Measurements from ENCODE around the gene VPS16. TPM values are rescaled to one million over a fixed set of nuclear protein-coding genes. Genes with fewer than 3 reads are reported as not detected.

Gene VPS16
- total RNA-seq, 1 experiment from 2014 or later, result 40.5 TPM

GRCh38 chr20:2851086-2851485 lies 10.5 kb downstream of the VPS16 start:
- no peak for DNase-seq (ENCODE audit: low read depth in 1 of 2, low spot score in 2 of 2)
- H3K4me1 ChIP-seq (replicated peaks), result no peaks in the 10 kb centered on the region
- H3K36me3 ChIP-seq, result no peaks in the 10 kb centered on the region
- H3K4me3 ChIP-seq, result no peak overlapping the region
- no peaks in the 10 kb centered on the region for H3K27me3 ChIP-seq (replicated peaks)
- H3K9me3 ChIP-seq (replicated peaks), result no peaks in the 10 kb centered on the region
- H3K27ac ChIP-seq, result no peak overlapping the region

DNA sequence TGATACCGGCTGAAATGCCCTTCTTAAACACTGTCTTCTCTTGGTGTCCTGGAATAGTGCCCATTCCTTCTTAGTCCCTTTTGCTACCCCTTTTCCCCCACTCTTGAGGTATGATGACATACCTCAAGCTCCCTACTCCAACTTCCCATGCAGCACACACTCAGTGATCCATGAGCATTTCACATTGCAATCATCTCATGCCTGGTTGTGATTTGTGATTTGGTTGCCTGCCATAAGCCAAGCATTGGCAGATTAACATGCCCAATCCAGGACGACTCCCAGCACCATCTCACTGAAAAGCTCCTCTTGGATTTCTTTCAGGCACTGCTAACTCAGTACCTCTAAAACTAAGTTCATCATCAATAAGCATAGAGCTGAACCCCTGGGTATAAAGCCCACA lies 18.0 kb downstream of the VPS16 start:
- Histone ChIP-seq H3K9me3 (replicated peaks) (no peaks in the 10 kb centered on the region), H3K36me3 (peaks cover 18% of the 10 kb centered on the region), H3K27me3 (replicated peaks) (no peaks in the 10 kb centered on the region), H3K4me3 (no peak overlapping the region), H3K27ac (no peak overlapping the region), H3K4me1 (replicated peaks) (no peaks in the 10 kb centered on the region)
- DNase-seq (ENCODE audit: low read depth in 1 of 2, low spot score in 2 of 2), result no peak

DNA sequence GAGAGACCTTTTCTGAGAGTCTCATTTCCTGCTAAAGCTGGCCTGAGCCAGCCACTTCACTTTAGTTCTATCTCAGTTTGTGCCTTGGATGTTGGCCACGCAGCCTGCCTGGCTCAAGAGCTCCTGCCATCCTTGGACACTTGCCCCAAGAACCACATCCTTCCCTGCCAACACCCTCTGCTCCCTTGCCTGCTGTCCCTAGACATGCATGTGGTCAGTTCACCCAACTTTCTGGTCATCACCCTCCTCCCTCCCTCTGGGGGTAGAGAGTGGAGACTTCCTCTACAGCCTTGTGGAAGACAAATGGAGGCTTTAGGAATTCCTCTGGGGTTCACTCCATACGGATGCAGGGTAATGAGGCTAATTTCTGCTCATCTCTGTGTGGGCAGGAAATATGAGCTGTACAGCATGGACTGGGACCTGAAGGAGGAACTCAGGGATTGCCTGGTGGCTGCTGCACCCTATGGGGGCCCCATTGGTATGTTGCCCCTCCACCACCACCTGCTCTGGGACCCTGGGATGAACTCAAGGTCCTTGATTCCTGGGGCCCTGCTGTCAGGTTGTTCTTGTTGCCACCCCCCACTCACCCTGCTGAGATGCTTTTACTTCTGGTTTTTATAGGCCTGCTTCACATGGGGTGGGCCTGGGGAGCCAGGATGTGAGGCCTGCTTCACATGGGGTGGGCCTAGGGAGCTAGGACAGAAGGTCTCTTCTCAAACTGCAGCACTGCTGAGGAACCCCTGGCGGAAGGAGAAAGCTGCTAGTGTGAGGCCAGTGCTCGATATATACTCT lies 19.0 kb downstream of the VPS16 start:
- no peaks in the 10 kb centered on the region for H3K27me3 ChIP-seq (replicated peaks)
- no peaks in the 10 kb centered on the region for H3K9me3 ChIP-seq (replicated peaks)
- no peak overlapping the region for H3K27ac ChIP-seq
- no peak overlapping the region for H3K4me3 ChIP-seq
- DNase-seq (ENCODE audit: low read depth in 1 of 2, low spot score in 2 of 2), result no peak
- no peaks in the 10 kb centered on the region for H3K4me1 ChIP-seq (replicated peaks)
- H3K36me3 ChIP-seq, result peaks cover 18% of the 10 kb centered on the region

DNA sequence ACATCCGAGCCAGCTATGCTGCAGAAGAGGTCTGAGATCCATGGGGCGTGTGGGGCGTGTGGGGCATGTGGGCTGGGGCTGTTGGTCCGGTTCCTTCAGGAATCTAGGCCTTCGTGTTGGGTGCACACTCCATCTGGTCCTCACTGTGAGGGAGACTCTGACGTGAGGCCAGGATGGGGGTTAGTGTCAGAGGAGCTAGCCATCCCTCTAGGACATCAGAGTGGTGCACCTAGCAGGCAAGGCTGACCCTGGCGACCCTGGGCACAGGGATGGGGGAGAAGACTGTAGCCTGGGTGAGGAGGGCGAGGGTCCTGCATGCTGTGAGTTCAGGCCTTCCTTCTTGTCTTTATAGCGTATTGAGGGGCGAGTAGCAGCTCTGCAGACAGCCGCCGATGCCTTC lies 24.1 kb downstream of the VPS16 start:
- H3K4me3 ChIP-seq, result no peak overlapping the region
- no peaks in the 10 kb centered on the region for H3K4me1 ChIP-seq (replicated peaks)
- no peak for DNase-seq (ENCODE audit: low read depth in 1 of 2, low spot score in 2 of 2)
- H3K36me3 ChIP-seq, result peaks cover 22% of the 10 kb centered on the region
- no peak overlapping the region for H3K27ac ChIP-seq
- no peaks in the 10 kb centered on the region for H3K27me3 ChIP-seq (replicated peaks)
- H3K9me3 ChIP-seq (replicated peaks), result no peaks in the 10 kb centered on the region

DNA sequence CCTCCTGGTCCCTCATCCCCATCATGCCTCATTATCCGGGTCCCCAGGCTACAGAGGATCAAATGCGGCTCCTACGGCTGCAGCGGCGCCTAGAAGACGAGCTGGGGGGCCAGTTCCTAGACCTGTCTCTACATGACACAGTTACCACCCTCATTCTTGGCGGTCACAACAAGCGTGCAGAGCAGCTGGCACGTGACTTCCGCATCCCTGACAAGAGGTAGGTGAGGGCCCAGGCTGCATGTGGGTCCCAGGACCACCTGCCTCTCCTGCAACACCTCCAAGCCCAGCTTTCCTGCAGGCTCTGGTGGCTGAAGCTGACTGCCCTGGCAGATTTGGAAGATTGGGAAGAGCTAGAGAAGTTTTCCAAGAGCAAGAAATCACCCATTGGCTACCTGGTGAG lies 24.6 kb downstream of the VPS16 start:
- DNase-seq (ENCODE audit: low read depth in 1 of 2, low spot score in 2 of 2), result no peak
- Histone ChIP-seq H3K27ac (no peak overlapping the region), H3K4me3 (no peak overlapping the region)

DNA sequence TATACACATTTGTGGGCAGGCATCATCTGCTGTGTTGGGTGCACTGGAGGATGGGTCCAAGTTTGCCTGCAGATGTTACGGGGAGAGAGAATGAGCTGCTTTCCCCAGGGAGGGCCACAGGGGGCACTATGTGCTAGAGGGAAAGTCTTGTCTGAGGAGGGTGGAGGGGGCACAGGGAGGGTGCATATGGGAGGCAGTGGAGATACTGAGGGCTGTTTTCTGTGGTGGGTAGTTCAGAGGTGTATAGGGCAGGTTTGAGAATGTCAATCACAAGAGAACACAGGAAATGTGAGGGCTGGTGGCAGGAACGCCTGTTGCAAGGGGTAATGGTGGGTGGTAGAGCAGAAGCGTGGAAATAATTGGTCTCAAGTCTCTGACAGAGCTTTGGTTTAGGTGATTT lies 25.1 kb downstream of the VPS16 start:
- DNase-seq (ENCODE audit: low read depth in 1 of 2, low spot score in 2 of 2), result no peak
- peaks cover 8% of the 10 kb centered on the region for H3K4me1 ChIP-seq (replicated peaks)
- H3K27ac ChIP-seq, result no peak overlapping the region
- H3K36me3 ChIP-seq, result peaks cover 21% of the 10 kb centered on the region
- no peak overlapping the region for H3K4me3 ChIP-seq
- H3K27me3 ChIP-seq (replicated peaks), result no peaks in the 10 kb centered on the region
- no peaks in the 10 kb centered on the region for H3K9me3 ChIP-seq (replicated peaks)

More for the DNA sequence above, 24.6 kb downstream of the VPS16 start:
- Histone ChIP-seq H3K9me3 (replicated peaks) (no peaks in the 10 kb centered on the region), H3K36me3 (peaks cover 22% of the 10 kb centered on the region), H3K4me1 (replicated peaks) (peaks cover 3% of the 10 kb centered on the region), H3K27me3 (replicated peaks) (no peaks in the 10 kb centered on the region)

GRCh38 chr20:2866236-2866635 lies 25.7 kb downstream of the VPS16 start:
- no peaks in the 10 kb centered on the region for H3K9me3 ChIP-seq (replicated peaks)
- no peak overlapping the region for H3K4me3 ChIP-seq
- peaks cover 14% of the 10 kb centered on the region for H3K4me1 ChIP-seq (replicated peaks)
- H3K36me3 ChIP-seq, result peaks cover 14% of the 10 kb centered on the region
- H3K27me3 ChIP-seq (replicated peaks), result no peaks in the 10 kb centered on the region
- DNase-seq (ENCODE audit: low read depth in 1 of 2, low spot score in 2 of 2), result no peak
- H3K27ac ChIP-seq, result no peak overlapping the region

- Histone ChIP-seq H3K27me3 (replicated peaks) (no peaks in the 10 kb centered on the region), H3K27ac (no peak overlapping the region), H3K9me3 (replicated peaks) (no peaks in the 10 kb centered on the region), H3K4me3 (no peak overlapping the region), H3K4me1 (replicated peaks) (peaks cover 16% of the 10 kb centered on the region), H3K36me3 (peaks cover 4% of the 10 kb centered on the region; the same call in 1 of the 2 replicates)
- DNase-seq (ENCODE audit: low read depth in 1 of 2, low spot score in 2 of 2), result no peak
Measured at GRCh38 chr20:2867081-2867864, 26.7 kb downstream of the VPS16 start.

DNA sequence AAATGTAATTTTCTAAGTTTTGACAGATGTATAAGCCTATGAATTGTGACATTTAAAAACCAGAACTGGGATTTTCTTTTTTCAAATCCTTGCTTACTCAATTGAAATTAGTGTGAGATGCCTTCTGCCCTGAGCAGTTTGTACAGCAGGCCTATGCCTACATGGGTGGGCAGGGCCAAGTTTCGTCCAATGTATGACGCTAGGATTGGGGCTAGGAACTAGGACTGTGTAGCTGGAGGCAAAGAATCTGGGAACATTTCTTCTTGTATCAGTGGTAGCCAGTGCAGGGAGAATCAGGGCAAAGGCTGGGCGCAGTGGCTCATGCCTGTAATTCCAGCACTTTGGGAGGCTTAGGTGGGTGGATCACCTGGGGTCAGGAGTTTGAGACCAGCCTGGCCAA lies 28.8 kb downstream of the VPS16 start:
- Histone ChIP-seq H3K4me1 (replicated peaks) (peaks cover 25% of the 10 kb centered on the region), H3K36me3 (peaks cover 8% of the 10 kb centered on the region), H3K4me3 (no peak overlapping the region), H3K27ac (no peak overlapping the region), H3K9me3 (replicated peaks) (no peaks in the 10 kb centered on the region), H3K27me3 (replicated peaks) (no peaks in the 10 kb centered on the region)
- DNase-seq (ENCODE audit: low read depth in 1 of 2, low spot score in 2 of 2), result no peak

- H3K9me3 ChIP-seq (replicated peaks), result no peaks in the 10 kb centered on the region
- H3K36me3 ChIP-seq, result peaks cover 5% of the 10 kb centered on the region
- H3K27me3 ChIP-seq (replicated peaks), result no peaks in the 10 kb centered on the region
- H3K4me1 ChIP-seq (replicated peaks), result peaks cover 29% of the 10 kb centered on the region
- no peak overlapping the region for H3K4me3 ChIP-seq
- no peak overlapping the region for H3K27ac ChIP-seq
- DNase-seq (ENCODE audit: low read depth in 1 of 2, low spot score in 2 of 2), result no peak
Measured at GRCh38 chr20:2871111-2871465, 30.5 kb downstream of the VPS16 start.

DNA sequence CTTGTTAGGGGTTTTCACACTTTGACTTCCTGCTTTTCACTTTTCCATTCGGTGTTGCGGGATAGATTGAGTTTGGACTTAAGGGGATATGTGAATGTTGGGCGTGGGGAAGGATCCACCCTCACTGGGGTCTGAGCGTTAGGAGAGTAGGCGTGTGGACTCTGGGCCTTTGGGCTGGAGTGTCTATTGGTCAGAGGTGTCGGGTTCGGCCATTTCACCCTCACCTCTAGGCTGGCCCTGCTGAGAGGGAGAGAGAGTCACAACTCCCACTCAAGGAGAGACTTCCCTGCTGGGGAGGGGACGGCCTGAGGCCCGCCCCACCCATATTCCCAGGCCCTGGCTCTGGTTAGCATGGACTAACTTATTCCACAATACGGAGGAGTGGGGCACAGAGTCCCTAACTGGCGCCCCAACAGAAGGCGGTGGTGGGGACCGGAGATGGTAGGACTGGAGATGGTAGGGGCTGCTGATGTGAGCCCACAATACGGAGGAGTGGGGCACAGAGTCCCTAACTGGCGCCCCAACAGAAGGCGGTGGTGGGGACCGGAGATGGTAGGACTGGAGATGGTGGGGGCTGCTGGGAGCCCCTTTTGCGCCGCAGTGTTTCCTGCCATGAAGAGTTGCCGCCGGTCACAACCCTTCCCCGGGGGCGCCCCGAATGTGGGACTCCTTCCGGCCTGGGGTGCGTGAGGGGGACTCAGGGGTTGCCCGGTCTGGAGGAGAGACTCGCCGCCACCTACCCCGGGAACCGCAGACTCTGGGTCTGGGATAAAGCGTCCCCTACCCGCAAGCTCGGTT lies 31.3 kb downstream of the VPS16 start:
- peak overlapping the region; percentile 92 for H3K4me3 ChIP-seq
- no peaks in the 10 kb centered on the region for H3K27me3 ChIP-seq (replicated peaks)
- H3K36me3 ChIP-seq, result peaks cover 5% of the 10 kb centered on the region
- peaks cover 29% of the 10 kb centered on the region for H3K4me1 ChIP-seq (replicated peaks)
- no peaks in the 10 kb centered on the region for H3K9me3 ChIP-seq (replicated peaks)
- DNase-seq (ENCODE audit: low read depth in 1 of 2, low spot score in 2 of 2), result no peak
- no peak overlapping the region for H3K27ac ChIP-seq

DNA sequence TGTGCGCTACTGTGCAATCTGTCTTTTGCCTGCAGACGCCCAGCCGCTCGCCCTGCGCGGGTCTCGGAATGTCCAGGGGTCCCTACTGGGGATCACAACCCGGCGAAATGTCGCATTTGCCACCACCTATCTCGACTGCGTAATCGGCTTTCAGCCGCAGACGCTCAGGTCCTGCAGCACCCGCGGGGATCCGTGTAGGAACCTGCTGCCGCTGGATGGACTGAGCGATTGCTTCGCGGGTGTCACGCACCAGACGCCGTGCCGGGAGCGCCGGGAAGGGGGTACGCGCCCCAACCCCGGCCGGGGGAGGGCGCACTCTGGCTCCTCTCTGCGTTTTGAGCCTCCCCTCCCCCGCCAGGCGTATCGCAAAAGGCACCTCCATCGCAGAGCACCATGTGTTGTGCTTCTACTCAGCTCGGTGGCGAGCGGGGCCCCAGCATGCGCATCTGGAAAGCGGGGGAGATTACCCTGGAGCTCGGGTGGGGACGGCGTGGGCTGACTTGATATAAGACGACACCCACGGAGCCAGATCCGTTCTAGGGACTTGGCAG lies 32.0 kb downstream of the VPS16 start:
- DNase-seq (ENCODE audit: low read depth in 1 of 2, low spot score in 2 of 2), result peak; percentile 52 to 60

DNA sequence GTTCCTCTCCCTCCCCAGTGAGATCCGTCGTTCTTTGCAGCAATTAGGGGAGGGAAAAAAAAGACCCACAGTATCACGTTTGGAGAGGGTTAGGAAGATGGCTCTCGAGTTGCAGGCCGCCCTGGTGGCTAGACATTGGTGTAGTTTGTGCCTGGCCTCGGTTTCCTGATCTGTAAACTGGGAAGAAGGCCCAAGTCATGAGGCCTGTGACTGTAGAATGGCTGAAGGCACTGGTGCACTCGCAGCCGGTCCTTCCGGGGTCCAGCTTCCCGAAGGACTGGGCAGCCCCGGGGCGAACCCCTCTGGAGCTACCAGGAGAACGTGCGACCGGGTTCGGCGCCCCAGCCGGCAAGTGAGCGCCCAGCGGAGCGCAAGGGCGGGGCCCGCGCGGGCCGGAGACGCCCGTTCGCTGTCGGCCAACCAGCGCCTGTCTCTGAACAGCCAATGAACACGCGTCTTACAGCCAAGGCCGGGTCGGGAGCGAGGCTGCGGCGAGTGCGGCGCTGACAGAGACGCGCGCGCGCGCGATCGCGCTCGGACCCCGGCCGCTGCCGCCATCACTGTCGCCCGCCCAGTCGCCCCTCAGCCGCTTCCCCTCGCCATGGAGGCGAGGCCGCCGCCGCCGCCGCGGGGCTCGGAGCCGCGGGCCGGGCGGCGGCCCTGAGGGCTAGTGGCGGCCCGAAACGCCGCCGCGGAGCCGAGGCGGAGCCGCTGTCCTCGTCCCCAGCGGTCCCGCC lies 32.6 kb downstream of the VPS16 start, which contains the start of gene PTPRA:
Gene PTPRA (plus strand): TSS at position 472 of the 737 bp plus-strand sequence. CDS start 90,797 bp downstream, outside the sequence.
- Histone ChIP-seq H3K27ac (peak within 1 kb of the TSS; percentile 27), H3K4me3 (peak within 1 kb of the TSS; percentile 92), H3K9me3 (replicated peaks) (no peaks in the 10 kb centered on the region), H3K36me3 (peaks cover 12% of the 10 kb centered on the region), H3K4me1 (replicated peaks) (peaks cover 29% of the 10 kb centered on the region), H3K27me3 (replicated peaks) (no peaks in the 10 kb centered on the region)
- peak; percentile 79 to 91 for DNase-seq (ENCODE audit: low read depth in 1 of 2, low spot score in 2 of 2)

More for the DNA sequence above, 32.0 kb downstream of the VPS16 start:
- Histone ChIP-seq H3K9me3 (replicated peaks) (no peaks in the 10 kb centered on the region), H3K4me1 (replicated peaks) (peaks cover 29% of the 10 kb centered on the region), H3K27ac (no peak overlapping the region), H3K27me3 (replicated peaks) (no peaks in the 10 kb centered on the region), H3K36me3 (peaks cover 12% of the 10 kb centered on the region), H3K4me3 (peak overlapping the region; percentile 92)

Measured in SJSA1 (cell line).